ENCODE data around the gene LGR4. TPM values are rescaled to one million over a fixed set of nuclear protein-coding genes. Genes with fewer than 3 reads are reported as not detected.

LGR4 gene
- total and polyA plus RNA-seq, 9 of the 15 experiments (the other 6 are each of a cell fraction or from before 2014, with no cell fraction given): 0.94 to 10.1 (median 5.8) TPM

DNA sequence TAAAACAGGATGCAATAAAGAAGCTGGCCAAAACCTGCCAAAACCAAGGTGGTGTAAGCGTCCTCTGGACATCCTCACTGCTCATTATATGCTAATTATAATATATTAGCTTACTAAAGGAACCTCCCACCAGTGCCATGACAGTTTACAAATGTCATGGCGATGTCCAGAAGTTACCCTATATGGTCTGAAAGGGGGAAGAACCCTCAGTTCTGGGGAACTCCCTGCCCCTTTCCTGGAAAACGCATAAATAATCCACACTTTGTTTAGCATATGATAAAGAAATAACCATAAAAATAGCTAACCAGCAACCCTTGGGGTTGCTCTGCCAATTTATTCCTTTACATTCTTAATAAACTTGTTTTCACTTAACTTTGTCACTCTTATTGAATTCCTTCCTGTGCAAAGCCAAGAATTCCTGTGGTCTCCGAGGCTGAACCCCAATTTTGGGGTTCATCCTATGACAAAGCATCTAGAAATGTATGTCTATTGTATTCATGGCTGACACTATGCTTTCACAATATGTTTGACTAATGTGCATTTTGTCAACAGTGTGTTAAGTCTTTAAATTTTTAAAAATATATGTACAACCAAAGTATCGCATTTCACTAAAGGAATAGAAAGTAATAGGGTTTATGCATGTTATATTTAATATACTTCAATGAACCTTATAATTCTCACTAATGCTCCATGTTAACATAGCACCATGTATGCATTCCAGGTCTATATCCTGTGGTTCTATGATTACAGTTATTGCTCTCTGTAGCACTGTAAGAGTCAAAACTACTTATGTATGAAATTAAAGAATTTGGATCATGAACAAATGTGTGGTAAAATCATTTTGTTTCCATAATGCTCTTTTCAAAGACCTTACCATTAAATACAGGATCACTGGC is 25.1 kb downstream of the LGR4 start (continued):
- TF ChIP-seq, protein P1, sequence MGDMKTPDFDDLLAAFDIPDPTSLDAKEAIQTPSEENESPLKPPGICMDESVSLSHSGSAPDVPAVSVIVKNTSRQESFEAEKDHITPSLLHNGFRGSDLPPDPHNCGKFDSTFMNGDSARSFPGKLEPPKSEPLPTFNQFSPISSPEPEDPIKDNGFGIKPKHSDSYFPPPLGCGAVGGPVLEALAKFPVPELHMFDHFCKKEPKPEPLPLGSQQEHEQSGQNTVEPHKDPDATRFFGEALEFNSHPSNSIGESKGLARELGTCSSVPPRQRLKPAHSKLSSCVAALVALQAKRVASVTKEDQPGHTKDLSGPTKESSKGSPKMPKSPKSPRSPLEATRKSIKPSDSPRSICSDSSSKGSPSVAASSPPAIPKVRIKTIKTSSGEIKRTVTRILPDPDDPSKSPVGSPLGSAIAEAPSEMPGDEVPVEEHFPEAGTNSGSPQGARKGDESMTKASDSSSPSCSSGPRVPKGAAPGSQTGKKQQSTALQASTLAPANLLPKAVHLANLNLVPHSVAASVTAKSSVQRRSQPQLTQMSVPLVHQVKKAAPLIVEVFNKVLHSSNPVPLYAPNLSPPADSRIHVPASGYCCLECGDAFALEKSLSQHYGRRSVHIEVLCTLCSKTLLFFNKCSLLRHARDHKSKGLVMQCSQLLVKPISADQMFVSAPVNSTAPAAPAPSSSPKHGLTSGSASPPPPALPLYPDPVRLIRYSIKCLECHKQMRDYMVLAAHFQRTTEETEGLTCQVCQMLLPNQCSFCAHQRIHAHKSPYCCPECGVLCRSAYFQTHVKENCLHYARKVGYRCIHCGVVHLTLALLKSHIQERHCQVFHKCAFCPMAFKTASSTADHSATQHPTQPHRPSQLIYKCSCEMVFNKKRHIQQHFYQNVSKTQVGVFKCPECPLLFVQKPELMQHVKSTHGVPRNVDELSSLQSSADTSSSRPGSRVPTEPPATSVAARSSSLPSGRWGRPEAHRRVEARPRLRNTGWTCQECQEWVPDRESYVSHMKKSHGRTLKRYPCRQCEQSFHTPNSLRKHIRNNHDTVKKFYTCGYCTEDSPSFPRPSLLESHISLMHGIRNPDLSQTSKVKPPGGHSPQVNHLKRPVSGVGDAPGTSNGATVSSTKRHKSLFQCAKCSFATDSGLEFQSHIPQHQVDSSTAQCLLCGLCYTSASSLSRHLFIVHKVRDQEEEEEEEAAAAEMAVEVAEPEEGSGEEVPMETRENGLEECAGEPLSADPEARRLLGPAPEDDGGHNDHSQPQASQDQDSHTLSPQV (IDR thresholded peaks at IDR 0.05): peak; percentile 61; the same call in 1 of the 2 replicates
- TF ChIP-seq, protein P2, sequence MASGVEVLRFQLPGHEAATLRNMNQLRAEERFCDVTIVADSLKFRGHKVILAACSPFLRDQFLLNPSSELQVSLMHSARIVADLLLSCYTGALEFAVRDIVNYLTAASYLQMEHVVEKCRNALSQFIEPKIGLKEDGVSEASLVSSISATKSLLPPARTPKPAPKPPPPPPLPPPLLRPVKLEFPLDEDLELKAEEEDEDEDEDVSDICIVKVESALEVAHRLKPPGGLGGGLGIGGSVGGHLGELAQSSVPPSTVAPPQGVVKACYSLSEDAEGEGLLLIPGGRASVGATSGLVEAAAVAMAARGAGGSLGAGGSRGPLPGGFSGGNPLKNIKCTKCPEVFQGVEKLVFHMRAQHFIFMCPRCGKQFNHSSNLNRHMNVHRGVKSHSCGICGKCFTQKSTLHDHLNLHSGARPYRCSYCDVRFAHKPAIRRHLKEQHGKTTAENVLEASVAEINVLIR (CRISPR knock-in tag; IDR thresholded peaks at IDR 0.05): no peak
- peak; percentile 74; the same call in 1 of the 2 replicates for TF ChIP-seq PKNOX1 (IDR thresholded peaks at IDR 0.05)
- TF ChIP-seq SUPT5H (IDR thresholded peaks at IDR 0.05): no peak
- TF ChIP-seq HNRNPH1 (optimal IDR thresholded peaks at IDR 0.05; ENCODE audit: low read depth, low read length): no peak
- peak; percentile 88 to 98 for TF ChIP-seq SRF (CRISPR knock-in tag; IDR thresholded peaks at IDR 0.05)
- no peak for TF ChIP-seq DPF2 (IDR thresholded peaks at IDR 0.05)
- no peak for TF ChIP-seq NELFE (IDR thresholded peaks at IDR 0.05; ENCODE audit: insufficient read depth, insufficient read length)
- TF ChIP-seq NR2C2 (CRISPR knock-in tag; IDR thresholded peaks at IDR 0.05): no peak
- TF ChIP-seq NR2C2 (tag; IDR thresholded peaks at IDR 0.05): 0 out of 2 replicates have a peak, but pooled peaks have one; percentile 17
- TF ChIP-seq GTF2E2 (tag; IDR thresholded peaks at IDR 0.05): no peak
- no peak for TF ChIP-seq ZSCAN29 (IDR thresholded peaks at IDR 0.05)
- TF ChIP-seq CSDE1 (IDR thresholded peaks at IDR 0.05): no peak
- no peak for TF ChIP-seq FOXJ2 (tag; IDR thresholded peaks at IDR 0.05)
- TF ChIP-seq, protein P3, sequence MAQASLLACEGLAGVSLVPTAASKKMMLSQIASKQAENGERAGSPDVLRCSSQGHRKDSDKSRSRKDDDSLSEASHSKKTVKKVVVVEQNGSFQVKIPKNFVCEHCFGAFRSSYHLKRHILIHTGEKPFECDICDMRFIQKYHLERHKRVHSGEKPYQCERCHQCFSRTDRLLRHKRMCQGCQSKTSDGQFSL (CRISPR knock-in tag; IDR thresholded peaks at IDR 0.05): no peak
- TF ChIP-seq, protein P3 (tag; IDR thresholded peaks at IDR 0.05): no peak
- no peak for TF ChIP-seq SAFB (IDR thresholded peaks at IDR 0.05; ENCODE audit: borderline replicate concordance, low read depth, low read length)
- TF ChIP-seq MEIS2 (IDR thresholded peaks at IDR 0.05; ENCODE audit: partially characterized antibody): peak; percentile 78
- TF ChIP-seq, protein P4, sequence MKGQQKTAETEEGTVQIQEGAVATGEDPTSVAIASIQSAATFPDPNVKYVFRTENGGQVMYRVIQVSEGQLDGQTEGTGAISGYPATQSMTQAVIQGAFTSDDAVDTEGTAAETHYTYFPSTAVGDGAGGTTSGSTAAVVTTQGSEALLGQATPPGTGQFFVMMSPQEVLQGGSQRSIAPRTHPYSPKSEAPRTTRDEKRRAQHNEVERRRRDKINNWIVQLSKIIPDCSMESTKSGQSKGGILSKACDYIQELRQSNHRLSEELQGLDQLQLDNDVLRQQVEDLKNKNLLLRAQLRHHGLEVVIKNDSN (CRISPR knock-in tag; IDR thresholded peaks at IDR 0.05): no peak
- TF ChIP-seq CBX2 (IDR thresholded peaks at IDR 0.05; ENCODE audit: insufficient read depth, low read length, poor library complexity, severe bottlenecking): no peak
